ENCODE data around the gene IRF8. TPM values are rescaled to one million over a fixed set of nuclear protein-coding genes. Genes with fewer than 3 reads are reported as not detected.
"Not testable (repeated sequence)": the region's sequence is repeated elsewhere in the genome, so short reads cannot be mapped to it uniquely, and the experiment has no call there.

The IRF8 gene
- total RNA-seq, 5 donors from 2014 or later (not counting 1 experiment from before 2014, with no cell fraction given) = 7.7 to 17.0 (median 10.3) TPM

DNA sequence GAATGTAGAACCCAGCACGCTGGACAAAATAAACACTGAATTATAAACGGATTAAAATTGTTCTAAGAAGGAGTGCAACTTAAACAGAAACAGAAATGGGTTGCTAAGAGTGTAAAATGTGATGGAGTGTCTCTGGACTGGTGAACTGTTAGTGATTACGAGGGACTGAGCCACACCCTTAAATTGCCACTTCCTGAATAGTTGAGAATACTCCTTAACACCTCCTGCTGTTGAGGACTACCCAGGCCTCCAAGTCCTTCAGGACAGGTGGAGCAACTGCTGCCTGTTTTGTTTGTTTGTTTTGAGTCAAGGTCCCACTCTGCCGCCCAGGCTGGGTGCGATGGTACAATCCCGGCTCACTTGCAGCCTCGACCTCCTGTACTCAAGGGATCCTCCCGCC lies 25.8 kb upstream of the IRF8 start:
- ATAC-seq (replicated peaks in 1 of 4) (no peak), DNase-seq (no peak)
- H3K4me1 ChIP-seq (ENCODE audit: control insufficient read depth in 1 of 2, extremely low read depth in 1 of 2, insufficient read depth in 2 of 2, low read length in 2 of 2) = peaks cover 0 to 3% of the 10 kb centered on the region in 2 experiments
- Mint-ChIP-seq H3K27me3 (peaks cover 19 to 21% of the 10 kb centered on the region in 2 donors), H3K9me3 (no peaks in the 10 kb centered on the region), H3K4me1 (peaks cover 0 to 14% (median 0%) of the 10 kb centered on the region in 3 donors), H3K27ac (no peak overlapping the region), H3K4me3 (no peak overlapping the region), H3K36me3 (no peaks in the 10 kb centered on the region)
- no peaks in the 10 kb centered on the region for H3K9me3 ChIP-seq
- H3K4me3 ChIP-seq (ENCODE audit: control insufficient read depth in 1 of 2, extremely low read depth in 1 of 2, low read length in 1 of 2) = no peak overlapping the region
- WGBS (ENCODE audit: insufficient coverage) = 86% methylated on average over 7 of the region's 8 CpGs
- ChIA-PET CTCF (no interaction called here), POLR2A (no interaction called here)
- peaks cover 0 to 6% of the 10 kb centered on the region in 2 experiments for H3K27me3 ChIP-seq (replicated peaks in 1 of 2; ENCODE audit: control insufficient read depth in 2 of 2, extremely low read depth in 1 of 2, insufficient read depth in 2 of 2, low read length in 1 of 2)
- H3K36me3 ChIP-seq (ENCODE audit: control insufficient read depth in 2 of 2, extremely low read depth in 1 of 2, insufficient read depth in 1 of 2, low read length in 1 of 2) = no peaks in the 10 kb centered on the region
- H3K27ac ChIP-seq (ENCODE audit: low read length) = no peak overlapping the region

DNA sequence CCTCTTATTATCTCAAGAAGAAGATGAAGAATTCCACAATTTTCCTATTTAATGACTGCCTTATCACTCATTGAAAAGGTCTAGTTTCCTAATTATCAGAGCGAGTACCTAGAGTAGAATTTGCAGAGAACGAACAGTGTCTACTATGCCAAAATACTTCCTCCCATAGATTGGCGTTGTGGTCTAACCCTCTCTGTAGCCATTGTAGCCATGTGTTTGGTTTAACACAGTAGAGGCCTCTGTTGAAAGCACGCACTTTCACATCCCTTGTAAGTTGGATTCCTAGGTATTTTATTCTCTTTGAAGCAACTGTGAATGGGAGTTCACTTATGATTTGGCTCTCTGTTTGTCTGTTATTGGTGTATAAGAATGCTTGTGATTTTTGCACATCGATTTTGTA lies 24.9 kb upstream of the IRF8 start:
- H3K27ac ChIP-seq (ENCODE audit: low read length); H3K27me3 ChIP-seq (replicated peaks in 1 of 2; ENCODE audit: control insufficient read depth in 2 of 2, extremely low read depth in 1 of 2, insufficient read depth in 2 of 2, low read length in 1 of 2); H3K9me3 ChIP-seq; H3K36me3 ChIP-seq (ENCODE audit: control insufficient read depth in 2 of 2, extremely low read depth in 1 of 2, insufficient read depth in 1 of 2, low read length in 1 of 2); H3K4me3 Mint-ChIP-seq; H3K4me1 Mint-ChIP-seq; CTCF ChIA-PET; H3K4me1 ChIP-seq (ENCODE audit: control insufficient read depth in 1 of 2, extremely low read depth in 1 of 2, insufficient read depth in 2 of 2, low read length in 2 of 2); H3K36me3 Mint-ChIP-seq; H3K4me3 ChIP-seq (ENCODE audit: control insufficient read depth in 1 of 2, extremely low read depth in 1 of 2, low read length in 1 of 2); H3K9me3 Mint-ChIP-seq; H3K27ac Mint-ChIP-seq; DNase-seq; POLR2A ChIA-PET; ATAC-seq (replicated peaks in 1 of 4): not testable (repeated sequence)
- H3K27me3 Mint-ChIP-seq = peaks cover 19 to 21% of the 10 kb centered on the region in 2 donors
- no CpG with 5 or more reads among the region's 5 CpGs for WGBS (ENCODE audit: insufficient coverage)

- ATAC-seq (replicated peaks in 1 of 4) = no peak
- peaks cover 14% of the 10 kb centered on the region in 2 donors for H3K27me3 Mint-ChIP-seq
- 100% methylated on average over 2 of the region's 5 CpGs for WGBS (ENCODE audit: insufficient coverage)
- Histone ChIP-seq H3K36me3 (ENCODE audit: control insufficient read depth in 2 of 2, extremely low read depth in 1 of 2, insufficient read depth in 1 of 2, low read length in 1 of 2) (no peaks in the 10 kb centered on the region), H3K27me3 (replicated peaks in 1 of 2; ENCODE audit: control insufficient read depth in 2 of 2, extremely low read depth in 1 of 2, insufficient read depth in 2 of 2, low read length in 1 of 2) (no peaks in the 10 kb centered on the region), H3K4me1 (ENCODE audit: control insufficient read depth in 1 of 2, extremely low read depth in 1 of 2, insufficient read depth in 2 of 2, low read length in 2 of 2) (no peaks in the 10 kb centered on the region), H3K27ac (ENCODE audit: low read length) (no peak overlapping the region), H3K9me3 (no peaks in the 10 kb centered on the region), H3K4me3 (ENCODE audit: control insufficient read depth in 1 of 2, extremely low read depth in 1 of 2, low read length in 1 of 2) (no peak overlapping the region)
- H3K27ac Mint-ChIP-seq = no peak overlapping the region
- no peak for DNase-seq
- POLR2A ChIA-PET = no interaction called here
- CTCF ChIA-PET = interaction anchor here (0.6 to 0.7 kb wide), 3 partner anchors 17 to 105 kb away, joined by 3 to 5 read pairs (median 3); no protein-coding TSS in a partner anchor
- H3K4me3 Mint-ChIP-seq = no peak overlapping the region
- no peaks in the 10 kb centered on the region for H3K9me3 Mint-ChIP-seq
- H3K4me1 Mint-ChIP-seq = no peaks in the 10 kb centered on the region
- H3K36me3 Mint-ChIP-seq = no peaks in the 10 kb centered on the region
Observed at GRCh38 chr16:85878407-85878806, 20.6 kb upstream of the IRF8 start.

GRCh38 chr16:85878875-85879274 lies 20.1 kb upstream of the IRF8 start:
- no peak for ATAC-seq (replicated peaks in 1 of 4)
- peaks cover 15 to 16% of the 10 kb centered on the region in 2 donors for H3K27me3 Mint-ChIP-seq

GRCh38 chr16:85879549-85879948 lies 19.4 kb upstream of the IRF8 start:
- no CpG with 5 or more reads among the region's 6 CpGs for WGBS (ENCODE audit: insufficient coverage)
- H3K36me3 Mint-ChIP-seq = no peaks in the 10 kb centered on the region
- CTCF ChIA-PET = no interaction called here
- H3K4me3 ChIP-seq (ENCODE audit: control insufficient read depth in 1 of 2, extremely low read depth in 1 of 2, low read length in 1 of 2) = no peak overlapping the region
- H3K4me3 Mint-ChIP-seq = no peak overlapping the region
- H3K4me1 ChIP-seq (ENCODE audit: control insufficient read depth in 1 of 2, extremely low read depth in 1 of 2, insufficient read depth in 2 of 2, low read length in 2 of 2) = no peaks in the 10 kb centered on the region
- no peaks in the 10 kb centered on the region for H3K4me1 Mint-ChIP-seq
- H3K36me3 ChIP-seq (ENCODE audit: control insufficient read depth in 2 of 2, extremely low read depth in 1 of 2, insufficient read depth in 1 of 2, low read length in 1 of 2) = no peaks in the 10 kb centered on the region
- peaks cover 21 to 23% of the 10 kb centered on the region in 2 donors for H3K27me3 Mint-ChIP-seq
- DNase-seq = no peak
- ATAC-seq (replicated peaks in 1 of 4) = no peak
- POLR2A ChIA-PET = no interaction called here
- H3K27ac Mint-ChIP-seq = no peak overlapping the region
- peaks cover 0 to 4% of the 10 kb centered on the region in 2 experiments for H3K27me3 ChIP-seq (replicated peaks in 1 of 2; ENCODE audit: control insufficient read depth in 2 of 2, extremely low read depth in 1 of 2, insufficient read depth in 2 of 2, low read length in 1 of 2)
- H3K9me3 ChIP-seq = no peaks in the 10 kb centered on the region
- H3K9me3 Mint-ChIP-seq = no peaks in the 10 kb centered on the region
- H3K27ac ChIP-seq (ENCODE audit: low read length) = no peak overlapping the region

More at GRCh38 chr16:85878875-85879274, 20.1 kb upstream of the IRF8 start:
- CTCF ChIA-PET = interaction anchor here in 1 of 2 donors (0.7 kb wide), 1 partner anchor 104 kb away, joined by 3 read pairs; no protein-coding TSS in a partner anchor
- H3K4me3 ChIP-seq (ENCODE audit: control insufficient read depth in 1 of 2, extremely low read depth in 1 of 2, low read length in 1 of 2) = no peak overlapping the region
- DNase-seq = no peak
- POLR2A ChIA-PET = no interaction called here
- no peaks in the 10 kb centered on the region for H3K9me3 ChIP-seq
- no peak overlapping the region for H3K4me3 Mint-ChIP-seq
- WGBS (ENCODE audit: insufficient coverage) = 68% methylated on average over 3 of the region's 5 CpGs
- H3K9me3 Mint-ChIP-seq = no peaks in the 10 kb centered on the region
- H3K36me3 ChIP-seq (ENCODE audit: control insufficient read depth in 2 of 2, extremely low read depth in 1 of 2, insufficient read depth in 1 of 2, low read length in 1 of 2) = no peaks in the 10 kb centered on the region
- H3K4me1 ChIP-seq (ENCODE audit: control insufficient read depth in 1 of 2, extremely low read depth in 1 of 2, insufficient read depth in 2 of 2, low read length in 2 of 2) = no peaks in the 10 kb centered on the region
- H3K4me1 Mint-ChIP-seq = no peaks in the 10 kb centered on the region
- H3K27ac ChIP-seq (ENCODE audit: low read length) = no peak overlapping the region
- no peak overlapping the region for H3K27ac Mint-ChIP-seq
- no peaks in the 10 kb centered on the region for H3K36me3 Mint-ChIP-seq
- H3K27me3 ChIP-seq (replicated peaks in 1 of 2; ENCODE audit: control insufficient read depth in 2 of 2, extremely low read depth in 1 of 2, insufficient read depth in 2 of 2, low read length in 1 of 2) = peaks cover 0 to 2% of the 10 kb centered on the region in 2 experiments

GRCh38 chr16:85879975-85880831 lies 18.8 kb upstream of the IRF8 start:
- Histone ChIP-seq H3K36me3 (ENCODE audit: control insufficient read depth in 2 of 2, extremely low read depth in 1 of 2, insufficient read depth in 1 of 2, low read length in 1 of 2) (no peaks in the 10 kb centered on the region), H3K4me3 (ENCODE audit: control insufficient read depth in 1 of 2, extremely low read depth in 1 of 2, low read length in 1 of 2) (no peak overlapping the region), H3K4me1 (ENCODE audit: control insufficient read depth in 1 of 2, extremely low read depth in 1 of 2, insufficient read depth in 2 of 2, low read length in 2 of 2) (no peaks in the 10 kb centered on the region), H3K27ac (ENCODE audit: low read length) (no peak overlapping the region), H3K27me3 (replicated peaks in 1 of 2; ENCODE audit: control insufficient read depth in 2 of 2, extremely low read depth in 1 of 2, insufficient read depth in 2 of 2, low read length in 1 of 2) (peaks cover 0 to 4% of the 10 kb centered on the region in 2 experiments), H3K9me3 (no peaks in the 10 kb centered on the region)
- H3K27me3 Mint-ChIP-seq = peaks cover 21 to 22% of the 10 kb centered on the region in 2 donors
- POLR2A ChIA-PET = no interaction called here
- no peak overlapping the region for H3K27ac Mint-ChIP-seq
- no peak for ATAC-seq (replicated peaks in 1 of 4)
- no peaks in the 10 kb centered on the region for H3K36me3 Mint-ChIP-seq
- CTCF ChIA-PET = no interaction called here
- no peak overlapping the region for H3K4me3 Mint-ChIP-seq
- DNase-seq = no peak
- H3K4me1 Mint-ChIP-seq = no peaks in the 10 kb centered on the region
- 88% methylated on average over 1 of the region's 3 CpGs for WGBS (ENCODE audit: insufficient coverage)
- no peaks in the 10 kb centered on the region for H3K9me3 Mint-ChIP-seq

All from T-cell (primary cell).